Measurements from ENCODE around the gene MAP6. TPM values are rescaled to one million over a fixed set of nuclear protein-coding genes. Genes with fewer than 3 reads are reported as not detected.

Gene MAP6
- total RNA-seq, 1 donor from 2014 or later, result 8.6 TPM

- intact Hi-C loops (cut with micrococcal nuclease), result no loop called here
These were observed 35.9 kb downstream of the MAP6 start for GRCh38 chr11:75632962-75633361.

GRCh38 chr11:75632450-75632849, 36.4 kb downstream of the MAP6 start:
- intact Hi-C loops (cut with micrococcal nuclease), result no loop called here

GRCh38 chr11:75631086-75631730, 37.6 kb downstream of the MAP6 start:
- intact Hi-C loops (cut with micrococcal nuclease), result no loop called here

GRCh38 chr11:75627906-75628668, 40.8 kb downstream of the MAP6 start:
- intact Hi-C loops (cut with micrococcal nuclease), result no loop called here

- intact Hi-C loops (cut with micrococcal nuclease), result no loop called here
These were observed 41.8 kb downstream of the MAP6 start for GRCh38 chr11:75626889-75627529.

GRCh38 chr11:75625991-75626888, 42.6 kb downstream of the MAP6 start:
- intact Hi-C loops (cut with micrococcal nuclease), result no loop called here

GRCh38 chr11:75625021-75625420, 43.8 kb downstream of the MAP6 start:
- intact Hi-C loops (cut with micrococcal nuclease), result no loop called here

DNA sequence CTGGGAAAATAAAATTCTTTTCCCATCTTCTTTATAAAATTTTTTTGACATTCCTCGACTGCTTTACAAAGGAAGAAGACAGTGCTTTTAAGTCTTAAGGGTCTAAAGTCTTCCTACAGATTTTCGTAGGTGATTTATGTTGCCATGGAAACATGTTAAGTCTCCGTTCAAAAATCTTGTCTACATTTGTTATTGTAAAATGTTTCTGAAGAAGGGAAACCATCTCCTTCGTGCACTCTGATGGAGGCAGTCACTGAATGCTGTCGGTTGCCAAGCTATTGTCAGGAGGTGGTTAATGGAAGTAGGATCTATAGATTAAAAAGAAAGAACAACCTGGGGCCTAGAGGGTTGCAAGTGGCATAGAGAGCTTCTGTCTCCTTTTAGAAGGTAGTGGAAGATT, 52.6 kb downstream of the MAP6 start:
- intact Hi-C loops (cut with micrococcal nuclease), result no loop called here

DNA sequence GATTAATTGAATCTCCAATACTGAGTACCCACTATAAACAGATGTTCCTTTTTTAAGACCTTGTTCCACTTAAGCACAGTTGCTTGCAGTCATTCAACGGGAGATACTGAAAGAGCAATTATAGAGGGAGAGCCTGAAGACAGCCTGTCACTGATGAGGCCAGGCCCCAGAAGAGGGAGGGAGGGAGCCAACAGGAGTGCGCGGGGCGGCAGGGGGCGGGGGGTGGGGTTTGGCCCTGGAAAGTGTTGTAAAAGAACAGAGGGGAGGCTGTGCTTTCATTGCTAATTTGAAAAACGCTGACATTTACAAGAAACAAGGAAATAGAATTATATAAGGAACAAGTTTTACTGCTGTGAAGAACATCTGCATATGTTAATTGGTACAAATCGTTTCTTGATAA, 53.1 kb downstream of the MAP6 start:
- intact Hi-C loops (cut with micrococcal nuclease), result no loop called here

GRCh38 chr11:75611823-75612222, 57.0 kb downstream of the MAP6 start:
- intact Hi-C loops (cut with micrococcal nuclease), result no loop called here

GRCh38 chr11:75606099-75606498, 62.7 kb downstream of the MAP6 start:
- intact Hi-C loops (cut with micrococcal nuclease), result no loop called here

DNA sequence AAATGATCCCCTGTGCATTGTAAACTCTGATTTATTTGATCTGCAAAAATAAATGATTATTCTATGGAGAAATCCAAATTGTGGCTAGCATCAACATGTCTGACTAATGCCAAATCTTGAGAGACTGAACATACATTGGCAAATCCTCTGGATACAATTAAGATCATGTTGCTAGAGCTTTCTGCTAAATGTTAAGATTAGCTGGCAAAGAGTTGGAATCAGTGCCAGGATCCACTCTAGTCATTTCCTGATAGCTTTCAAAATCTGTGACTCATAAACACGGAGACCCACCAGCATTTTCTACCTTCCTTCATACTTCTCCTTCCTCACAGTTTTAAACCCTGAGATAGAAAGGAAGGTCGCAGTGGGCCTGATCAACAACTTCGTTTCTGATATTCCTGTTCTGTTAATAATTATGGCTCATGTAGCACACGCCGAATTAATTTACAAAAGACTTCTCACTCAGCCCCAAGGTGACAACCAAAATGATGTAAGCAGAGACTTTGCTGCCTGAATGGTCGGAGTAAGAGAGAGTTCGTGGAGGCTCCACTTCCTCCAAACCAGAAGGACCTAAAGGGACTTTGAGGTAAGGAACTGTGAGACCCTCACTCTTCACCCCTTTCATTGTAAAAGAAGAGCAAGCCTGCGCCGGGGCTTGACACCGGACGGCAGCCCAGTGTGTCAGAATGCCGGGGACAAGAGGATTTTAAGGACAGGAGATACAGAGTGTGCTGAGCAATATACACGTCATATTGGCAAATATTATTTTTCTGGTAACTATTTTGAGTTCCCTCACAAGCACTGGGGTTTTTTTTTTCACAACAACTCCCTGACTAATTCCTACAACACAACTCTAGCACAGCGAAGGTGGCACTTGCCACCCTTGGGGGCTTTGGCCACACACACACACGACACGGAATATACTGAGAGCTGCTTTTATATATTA, 64.8 kb downstream of the MAP6 start:
- intact Hi-C loops (cut with micrococcal nuclease), result no loop called here

DNA sequence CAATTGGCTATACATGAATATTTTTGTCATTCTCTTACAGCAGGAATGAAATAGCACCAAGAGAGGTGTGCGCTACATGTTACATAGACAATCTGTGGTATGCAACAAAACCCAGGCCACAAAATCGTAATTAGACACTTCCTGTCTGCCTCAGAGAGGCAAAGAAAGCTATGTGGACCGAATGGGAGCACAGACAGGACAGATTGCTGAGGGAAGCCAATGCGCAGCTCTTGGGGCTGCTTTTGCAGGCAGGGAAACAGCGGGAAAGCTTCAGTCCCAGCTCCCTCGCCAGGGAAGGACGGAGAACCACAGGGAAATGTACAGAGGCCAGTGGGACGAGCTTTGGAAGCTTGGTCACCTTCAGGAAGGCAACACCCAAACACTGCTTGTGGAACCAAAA, 65.9 kb downstream of the MAP6 start:
- intact Hi-C loops (cut with micrococcal nuclease), result no loop called here

DNA sequence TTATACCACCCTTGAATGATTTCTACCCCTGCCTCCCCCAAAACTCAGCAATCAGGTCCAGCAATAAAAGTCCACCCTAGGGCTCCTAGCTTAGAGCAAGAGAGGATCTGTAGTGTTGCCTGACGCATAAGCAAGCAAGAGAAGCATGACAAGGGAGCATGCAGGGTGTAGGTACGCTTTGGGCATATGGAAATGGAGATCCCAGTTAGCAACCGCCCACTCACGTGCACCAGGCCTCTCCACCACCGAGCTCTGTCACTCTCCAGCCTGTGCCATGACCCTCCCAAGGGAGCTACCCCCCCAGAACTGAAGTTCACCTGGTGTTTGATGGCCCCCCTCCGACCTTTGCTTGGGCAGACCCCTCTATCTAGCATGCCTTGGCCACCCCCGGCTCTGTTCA, 67.3 kb downstream of the MAP6 start:
- intact Hi-C loops (cut with micrococcal nuclease), result no loop called here

- intact Hi-C loops (cut with micrococcal nuclease), result no loop called here
These were observed 68.5 kb downstream of the MAP6 start for GRCh38 chr11:75600356-75600755.

DNA sequence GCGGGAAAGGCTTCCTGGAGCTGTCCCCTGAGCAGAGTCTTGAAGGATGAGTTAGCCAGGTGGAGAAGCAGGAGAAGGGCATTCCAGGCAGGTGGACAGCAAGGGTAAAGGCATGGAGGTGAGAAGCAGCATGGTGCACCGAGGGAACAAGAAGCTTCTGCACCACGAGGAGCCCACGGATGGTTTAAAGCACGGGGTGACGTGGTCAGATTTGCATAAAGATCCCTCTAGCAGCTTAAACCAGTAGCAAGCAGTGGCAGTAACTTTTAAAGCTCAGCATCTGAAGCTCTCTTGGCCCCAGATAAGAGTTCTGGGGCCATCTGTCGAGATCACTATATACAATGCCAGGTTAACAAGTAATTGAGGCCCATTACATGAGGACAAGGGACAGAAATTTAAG, 69.9 kb downstream of the MAP6 start:
- intact Hi-C loops (cut with micrococcal nuclease), result no loop called here

DNA sequence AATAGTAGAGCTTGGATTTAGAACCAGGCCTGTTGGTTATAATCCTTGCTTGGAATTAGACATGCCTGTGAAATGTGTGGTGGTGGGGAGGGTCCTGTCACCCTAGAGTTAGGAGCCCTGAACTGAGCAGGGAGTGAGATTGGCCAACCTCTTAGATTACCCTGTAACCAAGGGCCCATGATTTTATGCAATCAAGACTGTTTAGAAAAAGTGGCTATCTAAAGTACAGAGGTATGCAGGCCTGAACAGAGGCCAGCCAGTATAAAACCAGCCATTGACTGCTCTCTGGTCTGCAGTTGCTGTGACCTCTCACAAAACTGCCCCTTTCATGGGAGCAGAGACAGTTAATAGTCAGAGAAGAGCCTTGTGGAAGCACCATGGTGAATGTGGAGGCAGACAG, 70.6 kb downstream of the MAP6 start:
- intact Hi-C loops (cut with micrococcal nuclease), result no loop called here

GRCh38 chr11:75597636-75598035, 71.2 kb downstream of the MAP6 start:
- intact Hi-C loops (cut with micrococcal nuclease), result no loop called here

DNA sequence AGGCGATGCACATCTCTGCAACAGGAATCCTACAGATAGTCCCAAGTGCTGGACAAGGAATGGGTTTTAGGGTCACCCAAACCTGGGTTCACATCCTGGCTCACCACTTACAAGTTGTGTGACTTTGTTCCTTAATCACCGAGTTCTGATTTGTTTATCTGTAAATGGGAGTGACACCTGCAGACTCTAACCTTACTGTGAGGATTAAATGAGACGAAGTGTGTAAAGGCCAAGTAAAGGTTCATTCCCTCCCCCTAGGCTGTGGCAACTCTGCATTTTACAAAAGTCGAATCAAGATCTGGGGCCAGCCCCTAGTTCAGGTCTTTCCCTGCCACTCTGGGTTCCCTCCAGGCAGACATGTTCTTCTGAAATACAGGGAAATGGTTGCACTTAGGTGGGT, 71.9 kb downstream of the MAP6 start:
- intact Hi-C loops (cut with micrococcal nuclease), result no loop called here

DNA sequence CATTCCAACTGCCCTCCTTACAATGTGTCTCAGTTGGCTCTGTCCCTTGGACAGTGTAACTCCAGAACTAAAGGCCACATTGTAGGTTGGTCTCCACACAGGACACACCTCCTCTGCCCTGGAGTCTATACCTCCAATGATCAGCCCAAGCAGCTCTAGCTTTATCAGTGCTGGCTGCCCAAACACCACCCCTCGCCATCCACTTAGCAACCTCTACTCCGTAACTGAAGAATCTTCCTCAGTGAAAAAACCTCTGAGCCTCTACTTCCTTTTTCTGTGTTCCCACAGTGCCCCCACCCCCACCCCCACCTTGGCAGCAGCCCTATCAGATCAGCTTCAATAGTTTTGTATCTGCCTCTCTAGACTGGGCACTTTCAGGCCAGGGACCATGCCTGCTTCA, 73.4 kb downstream of the MAP6 start:
- intact Hi-C loops (cut with micrococcal nuclease), result no loop called here

GRCh38 chr11:75594211-75594610, 74.6 kb downstream of the MAP6 start:
- intact Hi-C loops (cut with micrococcal nuclease), result no loop called here
